SK-N-MC (cell line): Measurements from ENCODE around the gene ADAMTSL1.

Experiments
- DNase-seq: peaks from one replicate; pipeline ENCODE4 v3.0.0-alpha.2; 2011; ENCODE audit warnings: low read depth, low spot score
- H3K27ac ChIP-seq: fragments of 200-600 bp; sonication (generic); 2 replicates; pipeline ENCODE4 v1.5.1; 2016; ENCODE audit warnings: mixed run types
- H3K36me3 ChIP-seq: fragments of 200-600 bp; sonication (generic); 2 replicates; pipeline ENCODE4 v1.6.1; 2017; ENCODE audit warnings: antibody characterized with exemption, low read length, mixed read lengths; ENCODE audit not compliant: insufficient read depth
- H3K4me3 ChIP-seq: fragments of 200-600 bp; sonication (generic); 2 replicates; pipeline ENCODE4 v1.5.1; 2016
- H3K9ac ChIP-seq: fragments of 200-600 bp; sonication (generic); 2 replicates; pipeline ENCODE4 v1.8.0; 2017; ENCODE audit warnings: mixed run types, mixed read lengths; ENCODE audit not compliant: insufficient read length
- H3K9me3 ChIP-seq: fragments of 200-600 bp; sonication (generic); 2 replicates; pipeline ENCODE4 v1.6.1; 2017; ENCODE audit warnings: low read depth, mild to moderate bottlenecking, antibody characterized with exemption, low read length, moderate library complexity, mixed read lengths
- EZH2 ChIP-seq: fragments of 200-600 bp; sonication (generic); IDR thresholded peaks from one replicate; pipeline ENCODE4 v1.6.1; 2017; ENCODE audit warnings: antibody characterized with exemption
- FOXP2 ChIP-seq: optimal IDR thresholded peaks from 2 replicates; pipeline ENCODE3; 2011; ENCODE audit warnings: mild to moderate bottlenecking, moderate library complexity; ENCODE audit not compliant: insufficient read depth; ENCODE audit errors: extremely low read length, control extremely low read depth
- POLR2AphosphoS5 ChIP-seq: IDR thresholded peaks from 2 replicates; pipeline ENCODE4 v1.6.1; 2012; ENCODE audit warnings: mild to moderate bottlenecking, low read depth, low read length, borderline replicate concordance

ADAMTSL1 gene

GRCh38 chr9:18703151-18703900, 229.4 kb downstream of the ADAMTSL1 start:
- H3K4me3 ChIP-seq, result no peak overlapping the region
- no peaks in the 10 kb centered on the region for H3K36me3 ChIP-seq
- no peak overlapping the region for H3K27ac ChIP-seq
- no peak overlapping the region for H3K9ac ChIP-seq
- no peaks in the 10 kb centered on the region for H3K9me3 ChIP-seq
- TF ChIP-seq FOXP2 (no peak), EZH2 (no peak), POLR2AphosphoS5 (no peak)
- DNase-seq, result no peak

GRCh38 chr9:18703901-18704379, 230.0 kb downstream of the ADAMTSL1 start:
- H3K9ac ChIP-seq, result no peak overlapping the region
- no peak for DNase-seq
- no peaks in the 10 kb centered on the region for H3K9me3 ChIP-seq
- no peaks in the 10 kb centered on the region for H3K36me3 ChIP-seq
- TF ChIP-seq EZH2 (no peak), POLR2AphosphoS5 (no peak), FOXP2 (no peak)
- H3K4me3 ChIP-seq, result no peak overlapping the region
- no peak overlapping the region for H3K27ac ChIP-seq

GRCh38 chr9:18705796-18706392, 231.9 kb downstream of the ADAMTSL1 start:
- DNase-seq, result no peak
- no peak overlapping the region for H3K4me3 ChIP-seq
- no peak overlapping the region for H3K27ac ChIP-seq
- H3K9me3 ChIP-seq, result no peaks in the 10 kb centered on the region
- H3K36me3 ChIP-seq, result no peaks in the 10 kb centered on the region
- no peak overlapping the region for H3K9ac ChIP-seq
- TF ChIP-seq FOXP2 (no peak), EZH2 (no peak), POLR2AphosphoS5 (no peak)

- TF ChIP-seq EZH2 (no peak), FOXP2 (no peak), POLR2AphosphoS5 (no peak)
Observed at GRCh38 chr9:18706648-18707047, 232.7 kb downstream of the ADAMTSL1 start.

GRCh38 chr9:18707061-18707461, 233.1 kb downstream of the ADAMTSL1 start:
- Histone ChIP-seq H3K36me3 (no peaks in the 10 kb centered on the region), H3K9ac (no peak overlapping the region), H3K27ac (no peak overlapping the region), H3K4me3 (no peak overlapping the region), H3K9me3 (no peaks in the 10 kb centered on the region)
- no peak for DNase-seq
- TF ChIP-seq FOXP2 (no peak), POLR2AphosphoS5 (no peak), EZH2 (no peak)

More at GRCh38 chr9:18706648-18707047, 232.7 kb downstream of the ADAMTSL1 start:
- no peak for DNase-seq
- H3K9me3 ChIP-seq, result no peaks in the 10 kb centered on the region
- no peaks in the 10 kb centered on the region for H3K36me3 ChIP-seq
- H3K4me3 ChIP-seq, result no peak overlapping the region
- H3K27ac ChIP-seq, result no peak overlapping the region
- H3K9ac ChIP-seq, result no peak overlapping the region

GRCh38 chr9:18707489-18708205, 233.7 kb downstream of the ADAMTSL1 start:
- no peaks in the 10 kb centered on the region for H3K36me3 ChIP-seq
- no peak overlapping the region for H3K9ac ChIP-seq
- H3K9me3 ChIP-seq, result no peaks in the 10 kb centered on the region
- no peak overlapping the region for H3K4me3 ChIP-seq
- DNase-seq, result no peak
- no peak for TF ChIP-seq POLR2AphosphoS5
- H3K27ac ChIP-seq, result no peak overlapping the region

GRCh38 chr9:18708429-18708828, 234.5 kb downstream of the ADAMTSL1 start:
- TF ChIP-seq EZH2 (no peak), FOXP2 (no peak), POLR2AphosphoS5 (no peak)
- Histone ChIP-seq H3K9me3 (no peaks in the 10 kb centered on the region), H3K4me3 (no peak overlapping the region), H3K36me3 (no peaks in the 10 kb centered on the region), H3K9ac (no peak overlapping the region), H3K27ac (no peak overlapping the region)
- no peak for DNase-seq

- DNase-seq, result no peak
- TF ChIP-seq EZH2 (no peak), POLR2AphosphoS5 (no peak), FOXP2 (no peak)
Observed at GRCh38 chr9:18710065-18710464, 236.1 kb downstream of the ADAMTSL1 start.

GRCh38 chr9:18717759-18718158, 243.8 kb downstream of the ADAMTSL1 start:
- no peak overlapping the region for H3K4me3 ChIP-seq
- TF ChIP-seq POLR2AphosphoS5, result no peak
- no peak for TF ChIP-seq EZH2
- no peaks in the 10 kb centered on the region for H3K9me3 ChIP-seq
- H3K27ac ChIP-seq, result no peak overlapping the region
- H3K36me3 ChIP-seq, result no peaks in the 10 kb centered on the region
- DNase-seq, result no peak
- no peak overlapping the region for H3K9ac ChIP-seq

More at GRCh38 chr9:18710065-18710464, 236.1 kb downstream of the ADAMTSL1 start:
- Histone ChIP-seq H3K9ac (no peak overlapping the region), H3K27ac (no peak overlapping the region), H3K9me3 (no peaks in the 10 kb centered on the region), H3K4me3 (no peak overlapping the region), H3K36me3 (no peaks in the 10 kb centered on the region)
